Measurements from ENCODE around the gene TCP11L2.

TCP11L2 gene

GRCh38 chr12:106359646-106360399 is 57.3 kb downstream of the TCP11L2 start:
- DNase-seq (ENCODE audit: low read depth, low spot score): no peak
- in situ Hi-C loops (cut with HindIII; ENCODE audit: low sequenced_read_pairs): no loop called here
- TF ChIP-seq CTCF (IDR thresholded peaks at IDR 0.05; ENCODE audit: low read depth, low read length): no peak
- no peak overlapping the region for H3K4me3 ChIP-seq (ENCODE audit: low read depth, low read length)

DNA sequence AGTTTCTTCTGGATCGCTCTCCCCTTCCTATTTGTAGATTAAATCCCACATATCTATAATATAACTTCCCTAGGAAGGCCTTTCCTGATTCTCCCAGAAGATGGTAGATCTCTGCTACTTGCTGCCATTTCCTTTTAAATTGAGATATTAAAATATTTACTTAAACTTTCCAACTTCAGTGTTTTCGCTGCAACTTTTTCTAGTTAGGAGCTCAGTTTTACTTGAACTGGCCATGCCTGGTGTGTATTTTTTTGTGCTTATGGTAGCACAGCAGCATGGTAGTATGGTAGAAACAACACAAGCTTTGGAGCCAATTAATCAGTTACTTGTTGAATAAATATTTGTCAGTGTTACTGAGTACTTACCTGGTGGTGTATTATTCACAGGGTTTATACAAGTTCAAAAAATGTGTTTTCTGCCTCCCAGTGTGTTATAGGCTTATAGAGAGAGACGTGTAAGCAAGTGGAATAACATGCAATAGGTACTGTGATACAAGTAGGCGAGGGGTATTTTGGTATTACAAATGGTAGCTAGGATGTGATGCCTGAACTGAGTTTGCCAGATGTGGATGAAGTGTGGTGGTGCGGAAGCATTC is 58.0 kb downstream of the TCP11L2 start:
- in situ Hi-C loops (cut with HindIII; ENCODE audit: low sequenced_read_pairs): no loop called here
- no peak for TF ChIP-seq CTCF (IDR thresholded peaks at IDR 0.05; ENCODE audit: low read depth, low read length)
- no peak overlapping the region for H3K4me3 ChIP-seq (ENCODE audit: low read depth, low read length)
- DNase-seq (ENCODE audit: low read depth, low spot score): no peak

DNA sequence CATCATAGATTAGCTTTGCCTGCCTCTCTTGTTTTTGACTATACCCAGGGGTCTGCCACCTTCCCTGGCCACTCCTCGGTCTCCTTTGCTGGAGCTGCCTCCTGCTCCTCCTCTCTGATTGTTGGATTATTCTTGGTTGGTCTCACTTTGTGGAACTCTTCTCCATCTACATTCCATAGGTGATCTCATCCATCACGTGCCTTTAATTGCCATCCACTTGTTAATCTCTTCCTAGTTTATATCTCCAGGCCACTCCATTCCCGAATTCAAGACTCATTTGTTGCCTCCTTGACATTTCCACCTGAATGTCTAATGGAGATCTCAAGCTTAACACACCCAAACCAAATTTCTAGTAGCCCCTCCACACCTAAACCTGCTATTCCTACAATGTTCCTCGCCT is 60.4 kb downstream of the TCP11L2 start:
- TF ChIP-seq CTCF (IDR thresholded peaks at IDR 0.05; ENCODE audit: low read depth, low read length): no peak
- no peak overlapping the region for H3K4me3 ChIP-seq (ENCODE audit: low read depth, low read length)
- no peak for DNase-seq (ENCODE audit: low read depth, low spot score)
- in situ Hi-C loops (cut with HindIII; ENCODE audit: low sequenced_read_pairs): no loop called here

GRCh38 chr12:106364261-106364660 is 61.7 kb downstream of the TCP11L2 start:
- no peak for TF ChIP-seq CTCF (IDR thresholded peaks at IDR 0.05; ENCODE audit: low read depth, low read length)
- DNase-seq (ENCODE audit: low read depth, low spot score): no peak
- in situ Hi-C loops (cut with HindIII; ENCODE audit: low sequenced_read_pairs): no loop called here
- H3K4me3 ChIP-seq (ENCODE audit: low read depth, low read length): no peak overlapping the region

GRCh38 chr12:106369624-106370346 is 67.3 kb downstream of the TCP11L2 start:
- peak; percentile 72 for DNase-seq (ENCODE audit: low read depth, low spot score)
- in situ Hi-C loops (cut with HindIII; ENCODE audit: low sequenced_read_pairs): no loop called here
- no peak for TF ChIP-seq CTCF (IDR thresholded peaks at IDR 0.05; ENCODE audit: low read depth, low read length)
- no peak overlapping the region for H3K4me3 ChIP-seq (ENCODE audit: low read depth, low read length)

- DNase-seq (ENCODE audit: low read depth, low spot score): no peak
- no peak for TF ChIP-seq CTCF (IDR thresholded peaks at IDR 0.05; ENCODE audit: low read depth, low read length)
- no peak overlapping the region for H3K4me3 ChIP-seq (ENCODE audit: low read depth, low read length)
- in situ Hi-C loops (cut with HindIII; ENCODE audit: low sequenced_read_pairs): no loop called here
Measured at GRCh38 chr12:106378788-106379187, 76.3 kb downstream of the TCP11L2 start.
